ENCODE measurements around the gene COL9A3.

Gene COL9A3

DNA sequence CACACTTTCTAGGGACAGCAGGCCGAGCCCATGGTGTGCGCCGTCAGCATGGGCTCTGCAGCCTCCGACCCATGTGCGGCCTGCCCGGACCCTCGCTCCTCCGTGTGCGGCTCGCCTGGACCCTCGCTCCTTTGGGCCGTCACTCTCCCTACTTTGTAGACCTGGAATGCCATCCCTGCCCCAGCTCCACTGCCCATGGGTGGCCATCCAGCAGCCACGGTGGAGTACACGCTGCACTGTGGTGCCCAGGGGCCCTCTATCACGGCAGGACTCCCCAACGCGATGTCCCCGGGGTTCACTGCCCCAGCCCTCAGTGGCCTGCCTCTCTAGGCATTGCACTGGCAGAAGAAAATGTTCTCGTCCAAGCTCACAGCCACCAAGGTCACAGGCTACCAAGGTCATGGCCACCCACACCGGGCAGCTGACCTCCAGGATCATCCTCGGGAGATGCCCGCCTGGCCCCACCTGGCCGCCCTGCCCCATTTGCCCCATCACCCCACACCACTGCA is 44.7 kb upstream of the COL9A3 start:
- Histone ChIP-seq H3K9ac (ENCODE audit: insufficient read length) (no peak overlapping the region), H3K27ac (peak overlapping the region; percentile 70; the same call in 1 of the 2 replicates), H3K9me3 (ENCODE audit: low read depth, low read length) (no peaks in the 10 kb centered on the region), H3K36me3 (ENCODE audit: insufficient read depth, low read length) (no peaks in the 10 kb centered on the region), H3K4me3 (no peak overlapping the region)
- no peak for DNase-seq (ENCODE audit: low read depth, low spot score)
- TF ChIP-seq EZH2 (IDR thresholded peaks at IDR 0.05), result no peak
- TF ChIP-seq POLR2AphosphoS5 (IDR thresholded peaks at IDR 0.05; ENCODE audit: borderline replicate concordance, low read depth, low read length), result no peak
- TF ChIP-seq FOXP2 (optimal IDR thresholded peaks at IDR 0.05; ENCODE audit: control extremely low read depth, extremely low read length, insufficient read depth), result no peak

DNA sequence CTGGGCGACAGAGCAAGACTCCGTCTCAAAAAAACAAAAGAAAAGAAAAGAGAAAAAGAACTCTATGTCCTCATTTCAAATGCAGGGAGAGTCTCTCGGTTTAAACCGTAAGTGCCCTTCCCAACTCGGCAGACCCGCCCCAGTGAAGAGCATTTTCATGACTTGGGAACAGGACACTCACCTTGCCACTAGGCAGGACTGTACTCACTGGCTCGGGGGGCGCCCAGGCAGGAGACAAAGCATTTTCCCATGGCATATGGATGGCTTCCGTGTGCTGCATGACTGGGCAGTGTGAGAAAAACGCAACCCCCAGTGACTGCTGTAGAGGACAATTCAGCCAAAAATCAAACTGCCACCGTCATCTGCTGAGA is 44.2 kb upstream of the COL9A3 start:
- no peaks in the 10 kb centered on the region for H3K36me3 ChIP-seq (ENCODE audit: insufficient read depth, low read length)
- H3K4me3 ChIP-seq, result peak overlapping the region; percentile 3
- H3K27ac ChIP-seq, result peak overlapping the region; percentile 70
- no peak for TF ChIP-seq FOXP2 (optimal IDR thresholded peaks at IDR 0.05; ENCODE audit: control extremely low read depth, extremely low read length, insufficient read depth)
- no peak for TF ChIP-seq POLR2AphosphoS5 (IDR thresholded peaks at IDR 0.05; ENCODE audit: borderline replicate concordance, low read depth, low read length)
- TF ChIP-seq EZH2 (IDR thresholded peaks at IDR 0.05), result no peak
- DNase-seq (ENCODE audit: low read depth, low spot score), result no peak
- no peak overlapping the region for H3K9ac ChIP-seq (ENCODE audit: insufficient read length)
- H3K9me3 ChIP-seq (ENCODE audit: low read depth, low read length), result no peaks in the 10 kb centered on the region

DNA sequence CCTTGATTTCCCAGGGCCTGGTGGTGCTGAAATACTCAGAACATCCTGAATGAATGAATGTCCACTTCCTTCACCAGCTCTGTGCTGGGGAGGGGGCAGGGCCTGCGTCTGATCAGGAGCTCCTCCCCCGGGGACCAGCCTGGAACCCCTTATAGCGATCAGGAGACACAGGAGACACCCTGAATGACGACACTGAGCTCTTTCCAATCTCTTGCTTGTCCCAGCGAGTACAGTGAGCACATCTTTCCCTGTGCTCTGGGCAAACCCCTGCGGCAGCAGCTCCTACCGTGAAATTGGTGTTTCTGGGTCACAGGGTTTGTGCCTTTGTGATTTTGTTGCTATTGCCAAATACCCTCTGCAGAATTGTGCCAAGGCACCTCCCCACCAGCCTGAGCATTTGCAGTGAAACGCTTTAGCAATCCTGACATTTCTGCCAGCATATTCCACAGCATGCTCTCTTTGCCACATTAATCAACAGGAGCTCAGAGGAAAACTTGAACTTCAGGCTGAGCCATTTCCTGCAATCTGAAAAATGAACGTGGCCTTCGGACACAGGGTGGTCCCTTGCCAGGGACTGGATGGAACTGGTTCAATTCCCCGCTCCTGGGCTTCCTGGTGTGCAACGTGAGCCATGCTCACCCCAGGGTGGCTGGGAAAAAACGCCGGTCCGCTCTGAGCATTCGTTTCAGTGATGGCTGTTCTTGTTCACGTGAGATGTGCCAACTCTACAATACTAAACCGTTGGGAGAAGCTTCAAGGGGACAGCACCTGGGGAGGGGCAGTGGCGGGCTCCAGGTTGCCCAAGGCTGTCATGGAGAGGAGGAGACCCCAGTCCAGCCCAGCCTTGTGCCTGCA is 43.6 kb upstream of the COL9A3 start:
- TF ChIP-seq FOXP2 (optimal IDR thresholded peaks at IDR 0.05; ENCODE audit: control extremely low read depth, extremely low read length, insufficient read depth), result no peak
- TF ChIP-seq EZH2 (IDR thresholded peaks at IDR 0.05), result no peak
- no peak for TF ChIP-seq POLR2AphosphoS5 (IDR thresholded peaks at IDR 0.05; ENCODE audit: borderline replicate concordance, low read depth, low read length)
- H3K36me3 ChIP-seq (ENCODE audit: insufficient read depth, low read length), result no peaks in the 10 kb centered on the region
- no peak for DNase-seq (ENCODE audit: low read depth, low spot score)
- peak overlapping the region; percentile 70 for H3K27ac ChIP-seq
- H3K4me3 ChIP-seq, result peak overlapping the region; percentile 3
- H3K9me3 ChIP-seq (ENCODE audit: low read depth, low read length), result no peaks in the 10 kb centered on the region
- peak overlapping the region; percentile 12 for H3K9ac ChIP-seq (ENCODE audit: insufficient read length)

DNA sequence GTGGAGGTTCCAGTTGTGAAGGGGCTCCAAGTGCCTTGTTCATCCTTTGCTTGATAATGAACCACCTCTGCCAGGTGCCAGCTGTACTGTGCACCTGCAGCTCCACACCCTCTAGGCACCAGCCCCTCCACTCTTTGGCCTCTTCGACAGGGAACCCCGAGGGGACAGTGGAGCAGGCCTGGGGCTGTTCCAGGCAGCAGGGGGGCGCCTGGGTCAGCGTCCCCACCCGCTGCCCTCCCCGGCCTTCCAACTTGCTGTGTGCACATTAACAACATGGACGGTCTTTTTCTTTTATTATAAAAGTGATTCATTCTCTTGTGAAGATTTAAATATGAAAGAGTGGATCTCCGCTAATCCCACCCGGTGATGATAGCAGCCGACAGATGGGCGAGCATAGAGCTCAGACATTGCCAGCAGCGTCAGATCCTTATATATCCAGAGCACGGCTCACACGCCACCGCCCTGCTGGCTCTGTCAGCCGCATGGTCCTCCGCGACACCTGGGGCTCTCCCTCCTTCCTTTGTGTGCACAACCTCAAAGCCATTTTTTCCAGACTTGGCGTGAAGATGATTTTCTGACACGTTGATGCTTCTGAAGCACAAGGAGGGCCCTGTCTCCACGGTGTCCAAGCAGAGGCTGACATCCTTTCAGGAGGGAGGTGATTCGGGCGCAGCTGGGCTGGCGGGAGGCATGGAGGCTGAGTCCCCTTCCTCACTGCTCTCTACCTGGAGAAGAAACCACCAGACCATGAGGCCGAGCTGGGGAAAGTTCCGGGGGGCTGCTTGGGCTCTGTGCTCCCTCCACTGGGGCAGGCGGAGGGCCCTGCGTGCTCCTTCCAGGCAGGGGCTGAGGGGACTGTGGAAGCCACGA is 42.8 kb upstream of the COL9A3 start:
- H3K36me3 ChIP-seq (ENCODE audit: insufficient read depth, low read length), result no peaks in the 10 kb centered on the region
- TF ChIP-seq EZH2 (IDR thresholded peaks at IDR 0.05) (no peak), POLR2AphosphoS5 (IDR thresholded peaks at IDR 0.05; ENCODE audit: borderline replicate concordance, low read depth, low read length) (no peak), FOXP2 (optimal IDR thresholded peaks at IDR 0.05; ENCODE audit: control extremely low read depth, extremely low read length, insufficient read depth) (no peak)
- H3K27ac ChIP-seq, result peak overlapping the region; percentile 70
- no peak for DNase-seq (ENCODE audit: low read depth, low spot score)
- no peak overlapping the region for H3K9ac ChIP-seq (ENCODE audit: insufficient read length)
- H3K4me3 ChIP-seq, result no peak overlapping the region
- no peaks in the 10 kb centered on the region for H3K9me3 ChIP-seq (ENCODE audit: low read depth, low read length)

DNA sequence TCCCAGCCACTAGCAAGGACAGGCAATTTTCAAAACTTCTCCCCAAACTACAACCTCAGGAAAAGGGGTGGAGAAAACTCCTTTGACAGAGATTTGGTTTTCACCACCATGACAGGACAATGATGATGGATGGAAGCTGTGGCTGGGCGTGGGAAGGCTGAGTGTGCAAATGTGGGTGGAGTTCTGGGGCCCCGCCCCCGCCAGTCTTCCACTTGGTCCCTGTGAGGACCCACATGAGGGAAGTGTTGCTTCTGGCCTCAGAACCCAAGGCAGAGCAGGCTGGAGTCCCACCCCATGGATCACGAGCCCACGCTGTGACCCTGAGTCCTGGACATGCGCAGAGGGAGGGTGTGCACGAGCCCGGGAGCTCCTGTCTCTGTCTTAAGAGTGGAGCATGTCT is 42.1 kb upstream of the COL9A3 start:
- 0 out of 2 replicates have a peak overlapping the region, but pooled peaks have one; percentile 44 for H3K27ac ChIP-seq
- H3K4me3 ChIP-seq, result no peak overlapping the region; the same call in 1 of the 2 replicates
- H3K36me3 ChIP-seq (ENCODE audit: insufficient read depth, low read length), result no peaks in the 10 kb centered on the region
- DNase-seq (ENCODE audit: low read depth, low spot score), result no peak
- TF ChIP-seq POLR2AphosphoS5 (IDR thresholded peaks at IDR 0.05; ENCODE audit: borderline replicate concordance, low read depth, low read length), result no peak
- no peak for TF ChIP-seq EZH2 (IDR thresholded peaks at IDR 0.05)
- no peak for TF ChIP-seq FOXP2 (optimal IDR thresholded peaks at IDR 0.05; ENCODE audit: control extremely low read depth, extremely low read length, insufficient read depth)
- no peak overlapping the region for H3K9ac ChIP-seq (ENCODE audit: insufficient read length)
- H3K9me3 ChIP-seq (ENCODE audit: low read depth, low read length), result no peaks in the 10 kb centered on the region

DNA sequence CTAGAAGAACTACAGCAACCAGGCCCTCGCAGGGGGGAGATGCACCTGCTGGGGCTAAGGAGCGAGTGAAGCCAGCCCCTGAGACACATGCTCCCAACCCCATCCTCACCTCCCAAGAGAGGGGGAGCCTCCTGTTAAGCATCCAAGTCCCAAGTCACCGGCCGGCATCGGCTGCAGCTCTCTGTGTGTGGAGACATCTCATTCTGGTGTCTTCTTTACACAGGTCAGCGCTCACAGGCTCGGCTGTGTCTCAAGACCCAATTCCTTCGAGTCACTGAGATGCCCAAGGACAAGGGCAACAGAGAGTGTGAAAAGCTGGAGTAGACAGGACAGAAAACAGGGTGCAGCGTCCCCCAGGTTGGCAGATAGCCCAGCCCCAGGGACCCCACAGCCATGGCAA is 41.6 kb upstream of the COL9A3 start:
- Histone ChIP-seq H3K4me3 (no peak overlapping the region; the same call in 1 of the 2 replicates), H3K27ac (0 out of 2 replicates have a peak overlapping the region, but pooled peaks have one; percentile 67), H3K9me3 (ENCODE audit: low read depth, low read length) (no peaks in the 10 kb centered on the region), H3K36me3 (ENCODE audit: insufficient read depth, low read length) (no peaks in the 10 kb centered on the region), H3K9ac (ENCODE audit: insufficient read length) (no peak overlapping the region)
- TF ChIP-seq FOXP2 (optimal IDR thresholded peaks at IDR 0.05; ENCODE audit: control extremely low read depth, extremely low read length, insufficient read depth) (no peak), POLR2AphosphoS5 (IDR thresholded peaks at IDR 0.05; ENCODE audit: borderline replicate concordance, low read depth, low read length) (no peak), EZH2 (IDR thresholded peaks at IDR 0.05) (no peak)
- no peak for DNase-seq (ENCODE audit: low read depth, low spot score)

DNA sequence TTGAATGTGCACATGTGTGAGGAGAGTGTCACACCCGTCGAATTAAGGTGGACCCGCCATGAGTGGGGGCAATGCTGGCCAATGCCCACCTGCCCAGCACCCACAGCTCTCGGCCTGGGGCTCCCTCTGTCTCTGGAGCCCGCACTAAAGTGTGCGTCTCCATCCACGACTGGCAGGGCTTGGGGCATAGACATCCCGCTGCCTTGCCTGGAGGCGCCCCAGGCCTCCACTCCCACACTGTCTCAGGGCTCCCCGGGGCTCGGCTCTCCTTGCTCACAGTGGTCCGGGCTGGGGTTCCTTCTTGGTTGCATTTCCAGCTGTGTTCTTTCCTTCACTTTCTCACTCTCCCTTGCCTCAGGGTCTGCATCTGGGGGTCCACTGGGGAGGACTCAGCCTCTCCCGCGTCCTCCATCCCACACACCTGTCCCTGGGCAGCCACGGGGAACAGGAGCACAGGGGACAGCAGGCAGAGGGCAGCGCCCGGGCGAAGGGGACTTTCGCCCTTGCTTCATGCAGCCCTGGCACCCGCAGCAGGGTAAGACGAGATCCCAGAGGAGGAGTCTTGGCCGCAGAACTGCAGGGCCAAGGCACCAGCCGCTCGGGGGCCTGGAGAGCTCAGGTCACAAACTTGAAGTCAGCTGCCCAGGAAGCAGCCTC is 40.7 kb upstream of the COL9A3 start:
- no peak for DNase-seq (ENCODE audit: low read depth, low spot score)
- Histone ChIP-seq H3K9ac (ENCODE audit: insufficient read length) (peak overlapping the region; percentile 21), H3K9me3 (ENCODE audit: low read depth, low read length) (no peaks in the 10 kb centered on the region), H3K4me3 (peak overlapping the region; percentile 69), H3K36me3 (ENCODE audit: insufficient read depth, low read length) (no peaks in the 10 kb centered on the region), H3K27ac (peak overlapping the region; percentile 67)
- no peak for TF ChIP-seq FOXP2 (optimal IDR thresholded peaks at IDR 0.05; ENCODE audit: control extremely low read depth, extremely low read length, insufficient read depth)
- TF ChIP-seq EZH2 (IDR thresholded peaks at IDR 0.05), result no peak
- no peak for TF ChIP-seq POLR2AphosphoS5 (IDR thresholded peaks at IDR 0.05; ENCODE audit: borderline replicate concordance, low read depth, low read length)
